PFSK-1 (cell line): ENCODE measurements around the gene CDH2.

Experiments used
- FOXP2 ChIP-seq: optimal IDR thresholded peaks from 2 replicates; pipeline ENCODE3; 2011; ENCODE audit warnings: borderline replicate concordance, control low read depth, inconsistent platforms; ENCODE audit not compliant: insufficient read depth; ENCODE audit errors: extremely low read length, extremely low read depth
- SIN3A ChIP-seq: IDR thresholded peaks from 2 replicates; pipeline ENCODE4 v1.6.1; 2012; ENCODE audit warnings: mild to moderate bottlenecking, low read length, moderate library complexity, borderline replicate concordance; ENCODE audit not compliant: insufficient read depth
- TF ChIP-seq, protein P1 (sequence below), 2 experiments: IDR thresholded peaks; 2 replicates each; pipeline versions ENCODE4 v1.6.1 to v1.8.0; 2011 to 2012; ENCODE audit warnings: low read depth in 2 of 2, low read length in 2 of 2, control low read depth in 1 of 2, inconsistent platforms in 1 of 2, mild to moderate bottlenecking in 1 of 2, moderate library complexity in 1 of 2; ENCODE audit not compliant: insufficient read depth in 1 of 2

GRCh38 chr18:28095631-28096030 is 81.3 kb downstream of the CDH2 start:
- TF ChIP-seq, protein P1, sequence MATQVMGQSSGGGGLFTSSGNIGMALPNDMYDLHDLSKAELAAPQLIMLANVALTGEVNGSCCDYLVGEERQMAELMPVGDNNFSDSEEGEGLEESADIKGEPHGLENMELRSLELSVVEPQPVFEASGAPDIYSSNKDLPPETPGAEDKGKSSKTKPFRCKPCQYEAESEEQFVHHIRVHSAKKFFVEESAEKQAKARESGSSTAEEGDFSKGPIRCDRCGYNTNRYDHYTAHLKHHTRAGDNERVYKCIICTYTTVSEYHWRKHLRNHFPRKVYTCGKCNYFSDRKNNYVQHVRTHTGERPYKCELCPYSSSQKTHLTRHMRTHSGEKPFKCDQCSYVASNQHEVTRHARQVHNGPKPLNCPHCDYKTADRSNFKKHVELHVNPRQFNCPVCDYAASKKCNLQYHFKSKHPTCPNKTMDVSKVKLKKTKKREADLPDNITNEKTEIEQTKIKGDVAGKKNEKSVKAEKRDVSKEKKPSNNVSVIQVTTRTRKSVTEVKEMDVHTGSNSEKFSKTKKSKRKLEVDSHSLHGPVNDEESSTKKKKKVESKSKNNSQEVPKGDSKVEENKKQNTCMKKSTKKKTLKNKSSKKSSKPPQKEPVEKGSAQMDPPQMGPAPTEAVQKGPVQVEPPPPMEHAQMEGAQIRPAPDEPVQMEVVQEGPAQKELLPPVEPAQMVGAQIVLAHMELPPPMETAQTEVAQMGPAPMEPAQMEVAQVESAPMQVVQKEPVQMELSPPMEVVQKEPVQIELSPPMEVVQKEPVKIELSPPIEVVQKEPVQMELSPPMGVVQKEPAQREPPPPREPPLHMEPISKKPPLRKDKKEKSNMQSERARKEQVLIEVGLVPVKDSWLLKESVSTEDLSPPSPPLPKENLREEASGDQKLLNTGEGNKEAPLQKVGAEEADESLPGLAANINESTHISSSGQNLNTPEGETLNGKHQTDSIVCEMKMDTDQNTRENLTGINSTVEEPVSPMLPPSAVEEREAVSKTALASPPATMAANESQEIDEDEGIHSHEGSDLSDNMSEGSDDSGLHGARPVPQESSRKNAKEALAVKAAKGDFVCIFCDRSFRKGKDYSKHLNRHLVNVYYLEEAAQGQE (IDR thresholded peaks at IDR 0.05; ENCODE audit: insufficient read depth in 1 of 2, low read depth in 2 of 2, low read length in 2 of 2) = no peak
- no peak for TF ChIP-seq FOXP2
- TF ChIP-seq SIN3A = no peak
